GM12865 (cell line): ENCODE measurements around the gene TNFRSF14.

Experiments used
- DNase-seq: peaks from one replicate; pipeline ENCODE4 v3.0.0; 2010; ENCODE audit warnings: low read depth
- H3K4me3 ChIP-seq: 2 replicates; pipeline ENCODE4 v1.5.1; 2011; ENCODE audit warnings: mild to moderate bottlenecking, low read depth, low read length, control low read depth
- TF ChIP-seq, protein P1 (sequence below): IDR thresholded peaks from 2 replicates; pipeline ENCODE4 v1.5.1; 2011; ENCODE audit warnings: low read length, control low read depth, low read depth, inconsistent platforms; ENCODE audit not compliant: insufficient read depth; ENCODE audit errors: missing control alignments

TNFRSF14 gene

GRCh38 chr1:2570332-2570731 lies 14.2 kb downstream of the TNFRSF14 start:
- no peak for DNase-seq
- H3K4me3 ChIP-seq: no peak overlapping the region
- TF ChIP-seq, protein P1, sequence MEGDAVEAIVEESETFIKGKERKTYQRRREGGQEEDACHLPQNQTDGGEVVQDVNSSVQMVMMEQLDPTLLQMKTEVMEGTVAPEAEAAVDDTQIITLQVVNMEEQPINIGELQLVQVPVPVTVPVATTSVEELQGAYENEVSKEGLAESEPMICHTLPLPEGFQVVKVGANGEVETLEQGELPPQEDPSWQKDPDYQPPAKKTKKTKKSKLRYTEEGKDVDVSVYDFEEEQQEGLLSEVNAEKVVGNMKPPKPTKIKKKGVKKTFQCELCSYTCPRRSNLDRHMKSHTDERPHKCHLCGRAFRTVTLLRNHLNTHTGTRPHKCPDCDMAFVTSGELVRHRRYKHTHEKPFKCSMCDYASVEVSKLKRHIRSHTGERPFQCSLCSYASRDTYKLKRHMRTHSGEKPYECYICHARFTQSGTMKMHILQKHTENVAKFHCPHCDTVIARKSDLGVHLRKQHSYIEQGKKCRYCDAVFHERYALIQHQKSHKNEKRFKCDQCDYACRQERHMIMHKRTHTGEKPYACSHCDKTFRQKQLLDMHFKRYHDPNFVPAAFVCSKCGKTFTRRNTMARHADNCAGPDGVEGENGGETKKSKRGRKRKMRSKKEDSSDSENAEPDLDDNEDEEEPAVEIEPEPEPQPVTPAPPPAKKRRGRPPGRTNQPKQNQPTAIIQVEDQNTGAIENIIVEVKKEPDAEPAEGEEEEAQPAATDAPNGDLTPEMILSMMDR: no peak

DNA sequence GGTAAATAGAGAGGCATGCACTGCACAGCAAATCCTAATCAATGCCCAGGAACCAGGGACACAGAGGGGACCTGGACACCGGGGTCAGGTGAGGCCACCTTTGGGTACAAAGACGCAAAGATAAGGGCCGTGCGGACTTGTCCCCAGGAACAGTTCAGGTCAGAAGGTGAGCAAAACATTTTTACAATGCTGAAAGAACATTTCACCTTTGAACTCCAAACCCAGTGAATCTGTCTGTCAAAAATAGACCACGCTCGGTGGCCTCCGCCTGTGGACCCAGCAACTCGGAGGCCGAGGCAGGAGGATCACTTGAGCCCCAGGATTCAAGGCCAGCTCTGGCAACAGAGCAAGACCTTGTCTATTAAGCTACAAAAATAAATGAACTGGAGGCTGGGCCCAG lies 15.2 kb downstream of the TNFRSF14 start:
- DNase-seq: no peak
- H3K4me3 ChIP-seq: no peak overlapping the region
- TF ChIP-seq, protein P1: no peak

GRCh38 chr1:2573250-2573920 lies 17.2 kb downstream of the TNFRSF14 start:
- TF ChIP-seq, protein P1: no peak
- H3K4me3 ChIP-seq: no peak overlapping the region
- no peak for DNase-seq

- no peak for DNase-seq
- TF ChIP-seq, protein P1: no peak
- no peak overlapping the region for H3K4me3 ChIP-seq
These were observed 18.2 kb downstream of the TNFRSF14 start for GRCh38 chr1:2574350-2574749.

DNA sequence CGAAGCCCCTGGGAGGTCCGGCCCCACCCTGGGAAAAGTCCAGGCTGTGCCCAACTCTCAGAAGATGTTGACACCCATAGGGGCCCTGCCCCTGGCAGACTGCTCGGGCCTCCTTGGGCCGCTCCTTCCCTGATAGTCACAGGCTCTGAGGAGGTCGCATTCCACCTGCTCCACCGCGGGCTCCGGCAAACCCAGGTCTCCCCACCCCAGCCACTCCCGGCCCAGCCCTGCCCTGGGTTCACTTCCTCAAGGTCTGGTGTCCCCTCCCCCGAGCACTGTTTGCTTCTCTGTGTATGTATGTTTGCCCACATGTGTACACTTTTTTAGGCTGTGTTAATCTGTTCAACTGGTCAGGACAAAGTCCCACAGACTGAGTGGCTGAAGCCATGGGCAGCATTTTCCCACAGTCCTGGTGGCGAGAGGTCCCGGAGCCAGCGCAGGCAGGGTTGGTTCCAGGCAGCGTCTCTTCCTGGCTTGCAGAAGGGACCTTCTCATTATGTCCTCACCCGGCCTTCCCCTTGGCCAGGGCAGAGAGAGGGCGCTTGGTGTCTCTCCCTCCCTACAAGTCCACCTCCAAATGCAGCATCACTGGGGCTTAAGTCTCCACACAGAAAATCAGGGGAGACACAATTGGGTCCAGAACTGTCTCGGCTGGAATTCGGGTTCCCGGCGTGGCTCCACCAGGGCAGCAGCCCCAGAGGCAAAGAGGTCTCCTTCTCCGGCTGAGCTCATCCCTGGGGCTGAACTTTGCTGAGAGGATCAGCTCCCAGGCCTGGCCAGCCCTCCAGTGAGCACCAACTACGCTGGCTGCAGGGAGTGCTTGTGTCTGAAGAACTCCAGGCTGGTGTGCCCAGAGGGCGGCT lies 19.9 kb downstream of the TNFRSF14 start:
- peak overlapping the region; percentile 65 for H3K4me3 ChIP-seq
- TF ChIP-seq, protein P1: no peak
- peak; percentile 57 for DNase-seq

DNA sequence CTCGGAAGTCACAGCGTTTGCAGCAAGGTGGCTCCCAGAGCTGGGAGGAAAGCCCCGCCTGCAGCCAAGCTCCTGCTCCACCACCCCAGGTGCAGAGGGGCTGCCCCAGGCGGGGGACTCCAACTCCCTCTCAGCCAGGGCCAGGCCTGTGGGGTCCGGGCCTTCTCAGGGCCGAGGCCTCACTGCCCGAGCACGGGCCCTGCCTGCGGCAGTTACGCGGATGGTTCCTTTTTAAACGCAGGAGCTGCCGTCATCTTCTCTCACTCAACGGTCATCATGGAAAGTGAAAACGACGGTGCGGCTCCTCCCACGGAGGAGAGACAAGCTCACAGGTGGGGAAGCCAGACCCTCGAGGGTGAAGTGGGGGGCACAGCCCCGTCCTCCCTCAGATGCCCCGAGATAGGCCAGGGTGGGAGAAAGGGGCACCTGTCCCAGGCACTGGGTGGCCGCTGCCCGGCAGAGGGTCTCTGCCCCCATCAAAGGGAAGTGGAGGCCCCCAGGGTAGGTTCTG lies 21.4 kb downstream of the TNFRSF14 start:
- DNase-seq: peak; percentile 80
- H3K4me3 ChIP-seq: peak overlapping the region; percentile 76

GRCh38 chr1:2578758-2579118 lies 22.6 kb downstream of the TNFRSF14 start:
- TF ChIP-seq, protein P1: no peak
- H3K4me3 ChIP-seq: peak overlapping the region; percentile 76
- DNase-seq: no peak
